ENCODE data around the gene TSEN34. TPM values are rescaled to one million over a fixed set of nuclear protein-coding genes. Genes with fewer than 3 reads are reported as not detected.
"Not testable (repeated sequence)": the region's sequence is repeated elsewhere in the genome, so short reads cannot be mapped to it uniquely, and the experiment has no call there.

Gene TSEN34
- total and polyA plus RNA-seq, 2 experiments from 2014 or later: 66.9 to 100.0 TPM

DNA sequence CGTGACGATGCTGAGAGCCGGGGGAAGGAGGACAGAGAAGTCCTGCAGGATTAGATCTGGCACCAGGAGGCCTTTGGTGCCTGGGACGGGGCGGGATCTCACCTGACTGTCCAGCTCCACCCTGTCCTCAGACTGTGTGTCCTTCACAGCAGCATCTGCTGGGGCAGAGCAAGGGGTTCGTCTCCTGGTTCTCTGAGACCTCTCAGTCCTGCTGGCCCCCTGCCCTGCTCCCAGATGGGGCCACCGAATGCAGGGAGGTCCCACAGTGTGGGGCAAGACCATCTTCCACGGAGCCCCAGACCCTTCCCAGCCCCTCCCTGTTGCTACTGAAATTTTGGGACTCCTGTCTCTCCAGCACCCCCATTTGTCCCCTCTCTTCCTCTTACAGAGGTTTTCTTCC is 27.2 kb downstream of the TSEN34 start:
- Histone ChIP-seq H3K4me3 (no peak overlapping the region), H3K79me2 (peaks cover 4% of the 10 kb centered on the region), H3K4me1 (ENCODE audit: insufficient read depth) (no peaks in the 10 kb centered on the region), H3K9me3 (ENCODE audit: low read depth) (no peaks in the 10 kb centered on the region), H3K27me3 (no peaks in the 10 kb centered on the region), H3K27ac (no peak overlapping the region), H3K4me2 (no peak overlapping the region), H3K36me3 (replicated peaks; ENCODE audit: insufficient read depth, low read depth) (no peaks in the 10 kb centered on the region), H2AFZ (no peak overlapping the region), H3K9me2 (replicated peaks; ENCODE audit: insufficient read depth) (no peaks in the 10 kb centered on the region), H4K20me1 (ENCODE audit: insufficient read depth, poor library complexity, severe bottlenecking) (no peaks in the 10 kb centered on the region)
- no peak for DNase-seq (ENCODE audit: low spot score)
- 72% methylated on average over 8 of the region's 8 CpGs for WGBS (ENCODE audit: low lambda C conversion rate, missing lambda C conversion rate)
- TF ChIP-seq EZH2 (IDR thresholded peaks at IDR 0.05; ENCODE audit: borderline replicate concordance) (no peak), EZH2phosphoT487 (IDR thresholded peaks at IDR 0.05; ENCODE audit: low read depth, severe bottlenecking, unreplicated experiment) (no peak)
- TF ChIP-seq, protein P1, sequence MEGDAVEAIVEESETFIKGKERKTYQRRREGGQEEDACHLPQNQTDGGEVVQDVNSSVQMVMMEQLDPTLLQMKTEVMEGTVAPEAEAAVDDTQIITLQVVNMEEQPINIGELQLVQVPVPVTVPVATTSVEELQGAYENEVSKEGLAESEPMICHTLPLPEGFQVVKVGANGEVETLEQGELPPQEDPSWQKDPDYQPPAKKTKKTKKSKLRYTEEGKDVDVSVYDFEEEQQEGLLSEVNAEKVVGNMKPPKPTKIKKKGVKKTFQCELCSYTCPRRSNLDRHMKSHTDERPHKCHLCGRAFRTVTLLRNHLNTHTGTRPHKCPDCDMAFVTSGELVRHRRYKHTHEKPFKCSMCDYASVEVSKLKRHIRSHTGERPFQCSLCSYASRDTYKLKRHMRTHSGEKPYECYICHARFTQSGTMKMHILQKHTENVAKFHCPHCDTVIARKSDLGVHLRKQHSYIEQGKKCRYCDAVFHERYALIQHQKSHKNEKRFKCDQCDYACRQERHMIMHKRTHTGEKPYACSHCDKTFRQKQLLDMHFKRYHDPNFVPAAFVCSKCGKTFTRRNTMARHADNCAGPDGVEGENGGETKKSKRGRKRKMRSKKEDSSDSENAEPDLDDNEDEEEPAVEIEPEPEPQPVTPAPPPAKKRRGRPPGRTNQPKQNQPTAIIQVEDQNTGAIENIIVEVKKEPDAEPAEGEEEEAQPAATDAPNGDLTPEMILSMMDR (IDR thresholded peaks at IDR 0.05; ENCODE audit: poor library complexity): no peak

DNA sequence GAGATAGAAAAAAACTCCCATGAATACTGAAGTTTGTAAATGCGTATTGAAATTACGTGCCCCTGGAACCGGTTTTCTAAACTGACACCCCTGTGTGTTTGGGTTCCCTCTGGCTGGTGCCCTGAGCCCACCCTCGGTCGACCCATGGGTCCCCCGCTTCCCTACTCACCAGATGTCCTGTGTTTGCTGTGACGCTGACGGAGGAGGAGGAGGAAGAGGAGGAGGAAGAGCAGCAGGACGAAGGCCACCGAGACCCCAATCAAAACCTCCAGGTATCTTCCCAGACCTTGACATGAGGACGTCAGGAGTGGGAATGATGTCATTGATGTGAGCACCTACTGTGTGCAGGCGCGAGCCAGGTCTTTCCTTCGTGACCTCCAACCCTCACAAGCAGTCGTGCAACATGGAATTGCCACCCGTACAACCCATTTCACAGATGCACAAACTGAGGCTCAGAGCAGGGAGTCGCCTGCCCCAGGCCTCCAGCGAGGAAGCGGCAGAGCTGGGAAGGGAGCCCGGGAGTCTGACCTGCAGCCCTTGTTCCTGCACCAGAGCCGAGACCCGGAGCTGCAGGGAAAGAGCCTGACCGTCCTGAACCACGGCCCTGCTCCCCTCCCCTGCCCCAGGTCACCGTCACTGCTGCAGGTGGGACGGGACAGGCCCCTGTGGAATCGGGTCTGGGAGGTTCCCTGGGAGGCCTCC is 28.0 kb downstream of the TSEN34 start:
- H3K9me3 ChIP-seq (ENCODE audit: low read depth): no peaks in the 10 kb centered on the region
- no peak overlapping the region for H3K27ac ChIP-seq
- no peaks in the 10 kb centered on the region for H3K4me1 ChIP-seq (ENCODE audit: insufficient read depth)
- no peaks in the 10 kb centered on the region for H3K79me2 ChIP-seq
- H3K27me3 ChIP-seq: no peaks in the 10 kb centered on the region
- H3K4me3 ChIP-seq: no peak overlapping the region
- H3K9me2 ChIP-seq (replicated peaks; ENCODE audit: insufficient read depth): no peaks in the 10 kb centered on the region
- WGBS (ENCODE audit: low lambda C conversion rate, missing lambda C conversion rate): 96% methylated on average over 27 of the region's 27 CpGs
- H2AFZ ChIP-seq: no peak overlapping the region
- no peak overlapping the region for H3K4me2 ChIP-seq
- H3K36me3 ChIP-seq (replicated peaks; ENCODE audit: insufficient read depth, low read depth): no peaks in the 10 kb centered on the region
- no peak for DNase-seq (ENCODE audit: low spot score)
- no peaks in the 10 kb centered on the region for H4K20me1 ChIP-seq (ENCODE audit: insufficient read depth, poor library complexity, severe bottlenecking)
- TF ChIP-seq EZH2phosphoT487 (IDR thresholded peaks at IDR 0.05; ENCODE audit: low read depth, severe bottlenecking, unreplicated experiment): no peak
- no peak for TF ChIP-seq EZH2 (IDR thresholded peaks at IDR 0.05; ENCODE audit: borderline replicate concordance)
- TF ChIP-seq, protein P1 (IDR thresholded peaks at IDR 0.05; ENCODE audit: poor library complexity): no peak

DNA sequence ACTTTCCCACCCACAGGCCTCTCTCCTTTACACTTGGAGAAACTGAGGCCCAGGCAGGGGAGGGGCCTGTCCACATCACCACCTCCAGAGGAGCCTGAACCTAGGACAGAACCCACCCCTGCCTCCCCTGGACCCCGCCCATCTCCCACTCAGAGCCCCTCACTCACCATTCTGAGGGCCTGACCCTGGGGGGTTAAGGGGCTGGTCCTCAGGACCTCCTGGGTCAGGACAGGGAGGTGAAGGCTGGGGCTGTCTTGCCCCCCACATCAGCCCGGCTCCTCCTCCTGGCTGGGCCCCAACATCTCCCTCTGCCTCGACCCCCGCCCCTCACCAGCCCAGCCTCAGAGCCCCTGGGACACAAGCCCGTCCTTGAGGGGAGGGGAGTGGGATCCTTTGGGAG is 28.6 kb downstream of the TSEN34 start:
- H3K4me3 ChIP-seq; H3K4me2 ChIP-seq; H2AFZ ChIP-seq; H3K9me3 ChIP-seq (ENCODE audit: low read depth); H3K79me2 ChIP-seq; H3K36me3 ChIP-seq (replicated peaks; ENCODE audit: insufficient read depth, low read depth); H3K27me3 ChIP-seq; H3K27ac ChIP-seq; DNase-seq (ENCODE audit: low spot score); H3K9me2 ChIP-seq (replicated peaks; ENCODE audit: insufficient read depth); H3K4me1 ChIP-seq (ENCODE audit: insufficient read depth); H4K20me1 ChIP-seq (ENCODE audit: insufficient read depth, poor library complexity, severe bottlenecking): not testable (repeated sequence)
- 91% methylated on average over 5 of the region's 5 CpGs for WGBS (ENCODE audit: low lambda C conversion rate, missing lambda C conversion rate)

DNA sequence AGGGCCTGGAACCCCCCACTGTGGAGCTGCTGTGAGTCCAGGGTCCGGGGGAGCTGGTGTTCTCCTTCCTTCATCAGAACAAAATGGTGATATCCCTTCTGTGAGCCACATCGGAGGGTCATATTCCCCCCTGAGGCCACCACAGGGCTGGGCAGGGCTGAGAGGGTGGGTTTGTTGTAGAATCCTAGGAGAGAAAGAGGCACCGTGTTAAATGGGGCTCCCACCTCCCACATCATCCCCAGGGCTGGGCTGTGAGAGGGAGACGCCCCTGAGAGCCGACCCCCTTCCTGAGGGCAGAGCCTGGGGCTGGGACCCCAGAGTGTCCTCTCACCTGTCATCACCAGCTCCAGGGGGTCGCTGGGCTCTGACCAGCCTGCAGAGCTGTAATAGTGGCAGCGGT is 30.8 kb downstream of the TSEN34 start:
- not testable (repeated sequence) for H3K36me3 ChIP-seq (replicated peaks; ENCODE audit: insufficient read depth, low read depth); H3K27me3 ChIP-seq; H3K9me2 ChIP-seq (replicated peaks; ENCODE audit: insufficient read depth); H3K27ac ChIP-seq; H4K20me1 ChIP-seq (ENCODE audit: insufficient read depth, poor library complexity, severe bottlenecking); H3K4me1 ChIP-seq (ENCODE audit: insufficient read depth); H2AFZ ChIP-seq; DNase-seq (ENCODE audit: low spot score); H3K9me3 ChIP-seq (ENCODE audit: low read depth); H3K4me2 ChIP-seq; H3K4me3 ChIP-seq; H3K79me2 ChIP-seq
- WGBS (ENCODE audit: low lambda C conversion rate, missing lambda C conversion rate): 91% methylated on average over 5 of the region's 7 CpGs

DNA sequence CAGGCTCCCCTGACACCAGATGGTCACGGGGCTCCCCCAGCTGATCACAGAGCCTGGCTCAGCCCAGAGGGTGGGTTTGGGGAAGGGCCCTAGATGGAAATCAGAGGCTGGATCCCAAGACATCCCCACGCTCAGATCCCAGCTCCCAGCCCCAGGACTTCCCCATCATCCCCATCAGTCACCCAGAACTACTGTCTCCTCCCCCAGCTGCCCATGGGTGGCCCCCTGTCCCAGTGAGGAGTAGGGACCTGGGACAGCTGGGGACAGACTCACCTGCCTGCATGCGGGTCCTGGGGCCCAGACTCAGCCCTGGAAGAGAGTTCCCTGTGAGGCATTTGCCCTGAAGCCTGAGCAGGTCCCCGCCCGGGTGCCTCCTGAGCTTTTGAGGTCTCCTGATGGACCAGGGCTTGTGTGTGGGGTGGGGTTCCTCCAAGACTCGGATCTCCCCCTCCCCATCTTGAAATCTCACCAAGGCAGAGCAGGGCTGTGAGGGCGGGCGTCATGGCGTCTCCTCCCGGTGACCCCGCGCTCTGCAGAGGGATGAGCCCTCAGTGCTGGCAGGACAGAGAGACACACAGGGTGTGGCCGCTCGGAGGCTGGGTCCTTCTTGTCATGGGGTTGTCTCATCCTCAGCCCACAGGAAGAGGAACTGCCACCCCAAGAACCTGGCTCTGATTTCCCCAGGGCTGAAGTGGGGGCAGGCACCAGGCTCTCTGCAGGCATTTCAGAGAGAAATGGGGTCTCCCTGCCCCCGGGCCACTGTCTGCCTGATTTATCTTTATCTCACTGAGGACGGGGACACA is 31.6 kb downstream of the TSEN34 start, which contains the start of gene LILRB3:
LILRB3 (minus strand) TSS at position 534 of the 803 bp plus-strand sequence; CDS start at position 503, 31 bp downstream.
- 77% methylated on average over 15 of the region's 16 CpGs for WGBS (ENCODE audit: low lambda C conversion rate, missing lambda C conversion rate)
- not testable (repeated sequence) for H3K4me2 ChIP-seq; H3K36me3 ChIP-seq (replicated peaks; ENCODE audit: insufficient read depth, low read depth); H3K9me3 ChIP-seq (ENCODE audit: low read depth); DNase-seq (ENCODE audit: low spot score); H3K4me3 ChIP-seq; H3K27me3 ChIP-seq; H3K79me2 ChIP-seq; H2AFZ ChIP-seq; H3K4me1 ChIP-seq (ENCODE audit: insufficient read depth); H3K9me2 ChIP-seq (replicated peaks; ENCODE audit: insufficient read depth); H4K20me1 ChIP-seq (ENCODE audit: insufficient read depth, poor library complexity, severe bottlenecking); H3K27ac ChIP-seq

DNA sequence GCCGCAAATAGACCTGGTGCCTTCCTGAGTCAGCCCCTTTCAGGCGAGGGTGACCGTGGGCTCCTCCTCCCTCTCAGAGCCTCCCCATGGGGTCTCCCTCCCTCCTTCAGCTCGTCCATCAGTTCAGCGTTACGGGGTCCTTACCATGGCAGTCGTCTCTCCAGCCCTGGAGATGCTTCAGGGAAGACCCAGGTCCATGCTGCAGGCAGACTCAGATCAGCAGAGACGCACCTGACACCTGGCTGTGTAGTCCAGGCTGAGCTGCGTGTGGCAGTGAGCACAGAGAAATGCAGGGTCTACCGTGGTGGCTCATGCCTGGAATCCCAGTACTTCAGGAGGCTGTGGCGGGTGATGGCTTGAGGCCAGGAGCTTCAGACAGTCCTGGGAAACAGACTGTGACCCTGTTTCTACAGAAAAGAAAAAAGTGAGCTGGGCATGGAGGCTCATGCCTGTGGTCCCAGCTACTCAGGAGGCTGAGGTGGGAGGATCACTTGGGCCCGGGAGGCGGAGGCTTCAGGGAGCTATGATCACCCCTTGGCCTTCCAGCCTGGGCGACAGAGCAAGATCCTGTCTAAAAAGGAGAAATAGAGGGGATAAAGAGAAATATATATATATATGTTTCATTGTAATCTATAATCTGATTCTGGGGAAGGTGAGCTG is 32.3 kb downstream of the TSEN34 start:
- not testable (repeated sequence) for H3K4me2 ChIP-seq; DNase-seq (ENCODE audit: low spot score); H3K9me3 ChIP-seq (ENCODE audit: low read depth); H4K20me1 ChIP-seq (ENCODE audit: insufficient read depth, poor library complexity, severe bottlenecking); H3K9me2 ChIP-seq (replicated peaks; ENCODE audit: insufficient read depth); H3K79me2 ChIP-seq; H3K4me3 ChIP-seq; H2AFZ ChIP-seq; H3K4me1 ChIP-seq (ENCODE audit: insufficient read depth); H3K36me3 ChIP-seq (replicated peaks; ENCODE audit: insufficient read depth, low read depth); H3K27ac ChIP-seq; H3K27me3 ChIP-seq
- 55% methylated on average over 14 of the region's 14 CpGs for WGBS (ENCODE audit: low lambda C conversion rate, missing lambda C conversion rate)

All from hepatocyte (in vitro differentiated cells).